ENCODE data around the gene ST7. TPM values are rescaled to one million over a fixed set of nuclear protein-coding genes. Genes with fewer than 3 reads are reported as not detected.

ST7 gene
- total and polyA plus RNA-seq, 2 of the 13 experiments (the other 11 are each of a cell fraction or from before 2014, with no cell fraction given) = 17.3 to 23.5 TPM

DNA sequence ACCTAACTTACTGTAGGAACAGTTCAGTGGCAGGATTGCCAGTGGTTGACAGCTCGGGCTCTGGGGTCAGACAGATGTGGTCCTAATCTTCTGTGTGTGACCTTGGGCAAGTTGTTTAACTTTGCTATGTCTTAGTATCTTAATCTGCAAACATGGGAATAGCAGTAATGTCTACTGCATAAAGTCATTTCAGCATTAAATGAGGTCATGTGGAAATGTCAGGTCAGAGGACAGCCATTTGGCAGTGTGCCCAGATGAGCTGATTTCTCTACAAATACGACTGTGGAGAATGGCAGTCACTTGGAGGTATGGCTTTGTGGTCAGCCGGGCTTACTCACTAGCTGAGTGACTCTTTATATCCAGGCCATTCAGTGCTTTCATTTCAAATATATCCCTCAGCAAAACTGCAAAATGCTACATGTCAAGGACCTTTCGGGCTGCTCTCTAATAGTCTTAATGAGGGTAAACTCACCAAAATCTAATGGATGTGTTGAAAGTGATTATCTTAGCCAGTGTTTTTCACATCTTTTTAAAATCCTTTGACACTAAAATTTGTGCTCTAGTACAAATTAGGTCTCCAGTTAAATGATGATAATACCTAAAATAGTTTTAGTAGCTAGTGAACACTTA lies 171.4 kb downstream of the ST7 start (continued):
- TF ChIP-seq HMG20A (CRISPR knock-in tag; IDR thresholded peaks at IDR 0.05; ENCODE audit: borderline replicate concordance) (peak; percentile 86; the same call in 1 of the 2 replicates), ZBTB21 (CRISPR knock-in tag; IDR thresholded peaks at IDR 0.05) (no peak), MTF2 (CRISPR knock-in tag; IDR thresholded peaks at IDR 0.05; ENCODE audit: borderline replicate concordance) (no peak), GPN1 (CRISPR knock-in tag; IDR thresholded peaks at IDR 0.05; ENCODE audit: borderline replicate concordance) (no peak), ZNF83 (CRISPR knock-in tag; IDR thresholded peaks at IDR 0.05; ENCODE audit: borderline replicate concordance) (no peak), LCORL (IDR thresholded peaks at IDR 0.05) (no peak), LCORL (CRISPR knock-in tag; IDR thresholded peaks at IDR 0.05) (no peak), ZNF891 (CRISPR knock-in tag; IDR thresholded peaks at IDR 0.05) (no peak), ZNF451 (CRISPR knock-in tag; IDR thresholded peaks at IDR 0.05) (no peak), ZMYM2 (CRISPR knock-in tag; IDR thresholded peaks at IDR 0.05) (no peak), MIXL1 (CRISPR knock-in tag; IDR thresholded peaks at IDR 0.05) (no peak; the same call in 1 of the 2 replicates), SIX1 (CRISPR knock-in tag; IDR thresholded peaks at IDR 0.05; ENCODE audit: borderline replicate concordance) (no peak), SRSF4 (IDR thresholded peaks at IDR 0.05; ENCODE audit: low read depth, low read length, poor library complexity, severe bottlenecking) (no peak), ZNF543 (CRISPR knock-in tag; IDR thresholded peaks at IDR 0.05) (no peak), TAF1 (CRISPR knock-in tag; IDR thresholded peaks at IDR 0.05) (no peak), THYN1 (CRISPR knock-in tag; IDR thresholded peaks at IDR 0.05; ENCODE audit: borderline replicate concordance, low read depth) (no peak)
- TF ChIP-seq, protein P1, sequence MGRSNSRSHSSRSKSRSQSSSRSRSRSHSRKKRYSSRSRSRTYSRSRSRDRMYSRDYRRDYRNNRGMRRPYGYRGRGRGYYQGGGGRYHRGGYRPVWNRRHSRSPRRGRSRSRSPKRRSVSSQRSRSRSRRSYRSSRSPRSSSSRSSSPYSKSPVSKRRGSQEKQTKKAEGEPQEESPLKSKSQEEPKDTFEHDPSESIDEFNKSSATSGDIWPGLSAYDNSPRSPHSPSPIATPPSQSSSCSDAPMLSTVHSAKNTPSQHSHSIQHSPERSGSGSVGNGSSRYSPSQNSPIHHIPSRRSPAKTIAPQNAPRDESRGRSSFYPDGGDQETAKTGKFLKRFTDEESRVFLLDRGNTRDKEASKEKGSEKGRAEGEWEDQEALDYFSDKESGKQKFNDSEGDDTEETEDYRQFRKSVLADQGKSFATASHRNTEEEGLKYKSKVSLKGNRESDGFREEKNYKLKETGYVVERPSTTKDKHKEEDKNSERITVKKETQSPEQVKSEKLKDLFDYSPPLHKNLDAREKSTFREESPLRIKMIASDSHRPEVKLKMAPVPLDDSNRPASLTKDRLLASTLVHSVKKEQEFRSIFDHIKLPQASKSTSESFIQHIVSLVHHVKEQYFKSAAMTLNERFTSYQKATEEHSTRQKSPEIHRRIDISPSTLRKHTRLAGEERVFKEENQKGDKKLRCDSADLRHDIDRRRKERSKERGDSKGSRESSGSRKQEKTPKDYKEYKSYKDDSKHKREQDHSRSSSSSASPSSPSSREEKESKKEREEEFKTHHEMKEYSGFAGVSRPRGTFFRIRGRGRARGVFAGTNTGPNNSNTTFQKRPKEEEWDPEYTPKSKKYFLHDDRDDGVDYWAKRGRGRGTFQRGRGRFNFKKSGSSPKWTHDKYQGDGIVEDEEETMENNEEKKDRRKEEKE (IDR thresholded peaks at IDR 0.05) = no peak
- TF ChIP-seq, protein P2, sequence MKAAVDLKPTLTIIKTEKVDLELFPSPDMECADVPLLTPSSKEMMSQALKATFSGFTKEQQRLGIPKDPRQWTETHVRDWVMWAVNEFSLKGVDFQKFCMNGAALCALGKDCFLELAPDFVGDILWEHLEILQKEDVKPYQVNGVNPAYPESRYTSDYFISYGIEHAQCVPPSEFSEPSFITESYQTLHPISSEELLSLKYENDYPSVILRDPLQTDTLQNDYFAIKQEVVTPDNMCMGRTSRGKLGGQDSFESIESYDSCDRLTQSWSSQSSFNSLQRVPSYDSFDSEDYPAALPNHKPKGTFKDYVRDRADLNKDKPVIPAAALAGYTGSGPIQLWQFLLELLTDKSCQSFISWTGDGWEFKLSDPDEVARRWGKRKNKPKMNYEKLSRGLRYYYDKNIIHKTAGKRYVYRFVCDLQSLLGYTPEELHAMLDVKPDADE (CRISPR knock-in tag; IDR thresholded peaks at IDR 0.05) = no peak
- TF ChIP-seq, protein P3, sequence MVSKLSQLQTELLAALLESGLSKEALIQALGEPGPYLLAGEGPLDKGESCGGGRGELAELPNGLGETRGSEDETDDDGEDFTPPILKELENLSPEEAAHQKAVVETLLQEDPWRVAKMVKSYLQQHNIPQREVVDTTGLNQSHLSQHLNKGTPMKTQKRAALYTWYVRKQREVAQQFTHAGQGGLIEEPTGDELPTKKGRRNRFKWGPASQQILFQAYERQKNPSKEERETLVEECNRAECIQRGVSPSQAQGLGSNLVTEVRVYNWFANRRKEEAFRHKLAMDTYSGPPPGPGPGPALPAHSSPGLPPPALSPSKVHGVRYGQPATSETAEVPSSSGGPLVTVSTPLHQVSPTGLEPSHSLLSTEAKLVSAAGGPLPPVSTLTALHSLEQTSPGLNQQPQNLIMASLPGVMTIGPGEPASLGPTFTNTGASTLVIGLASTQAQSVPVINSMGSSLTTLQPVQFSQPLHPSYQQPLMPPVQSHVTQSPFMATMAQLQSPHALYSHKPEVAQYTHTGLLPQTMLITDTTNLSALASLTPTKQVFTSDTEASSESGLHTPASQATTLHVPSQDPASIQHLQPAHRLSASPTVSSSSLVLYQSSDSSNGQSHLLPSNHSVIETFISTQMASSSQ (IDR thresholded peaks at IDR 0.05; ENCODE audit: low read depth) = no peak
- TF ChIP-seq, protein P3 (CRISPR knock-in tag; IDR thresholded peaks at IDR 0.05; ENCODE audit: borderline replicate concordance) = no peak
- TF ChIP-seq, protein P4, sequence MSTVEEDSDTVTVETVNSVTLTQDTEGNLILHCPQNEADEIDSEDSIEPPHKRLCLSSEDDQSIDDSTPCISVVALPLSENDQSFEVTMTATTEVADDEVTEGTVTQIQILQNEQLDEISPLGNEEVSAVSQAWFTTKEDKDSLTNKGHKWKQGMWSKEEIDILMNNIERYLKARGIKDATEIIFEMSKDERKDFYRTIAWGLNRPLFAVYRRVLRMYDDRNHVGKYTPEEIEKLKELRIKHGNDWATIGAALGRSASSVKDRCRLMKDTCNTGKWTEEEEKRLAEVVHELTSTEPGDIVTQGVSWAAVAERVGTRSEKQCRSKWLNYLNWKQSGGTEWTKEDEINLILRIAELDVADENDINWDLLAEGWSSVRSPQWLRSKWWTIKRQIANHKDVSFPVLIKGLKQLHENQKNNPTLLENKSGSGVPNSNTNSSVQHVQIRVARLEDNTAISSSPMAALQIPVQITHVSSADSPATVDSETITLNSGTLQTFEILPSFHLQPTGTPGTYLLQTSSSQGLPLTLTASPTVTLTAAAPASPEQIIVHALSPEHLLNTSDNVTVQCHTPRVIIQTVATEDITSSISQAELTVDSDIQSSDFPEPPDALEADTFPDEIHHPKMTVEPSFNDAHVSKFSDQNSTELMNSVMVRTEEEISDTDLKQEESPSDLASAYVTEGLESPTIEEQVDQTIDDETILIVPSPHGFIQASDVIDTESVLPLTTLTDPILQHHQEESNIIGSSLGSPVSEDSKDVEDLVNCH (CRISPR knock-in tag; IDR thresholded peaks at IDR 0.05) = no peak
